Activated CD8-positive, alpha-beta T cell treated with anti-CD3 and anti-CD28 coated beads for 36 hours (primary cell): Measurements from ENCODE around the gene BHLHE23. TPM values are rescaled to one million over a fixed set of nuclear protein-coding genes. Genes with fewer than 3 reads are reported as not detected.

ENCODE experiments used
- ATAC-seq: fragments of 200-7000 bp; cut with Tn5 transposase; one replicate; pipeline ENCODE4 v1.10.0; 2021; ENCODE audit warnings: mild to moderate bottlenecking, moderate library complexity
- CTCF ChIA-PET: fragments of 350-600 bp; sonication (Branson Sonifier 250); formaldehyde crosslinking; loops from one replicate; lab custom pipeline; 2021; ENCODE audit warnings: antibody characterized with exemption; lab: Charles Lee
- POLR2A ChIA-PET: fragments of 350-600 bp; sonication (Branson Sonifier 250); formaldehyde crosslinking; loops from one replicate; lab custom pipeline; 2021; ENCODE audit warnings: antibody characterized with exemption; lab: Charles Lee
- DNase-seq: peaks from one replicate; pipeline ENCODE4 v3.0.0-alpha.2; 2020
- H3K27ac Mint-ChIP-seq: one replicate; pipeline ENCODE4 v1.8.0; 2021; ENCODE audit warnings: mild to moderate bottlenecking, mixed read lengths
- H3K27me3 Mint-ChIP-seq: one replicate; pipeline ENCODE4 v1.8.0; 2021; ENCODE audit warnings: mixed read lengths
- H3K36me3 Mint-ChIP-seq: one replicate; pipeline ENCODE4 v1.8.0; 2021; ENCODE audit warnings: low read depth, mixed read lengths
- H3K4me1 Mint-ChIP-seq: one replicate; pipeline ENCODE4 v1.8.0; 2021; ENCODE audit warnings: low read depth, mixed read lengths
- H3K4me3 Mint-ChIP-seq: one replicate; pipeline ENCODE4 v1.8.0; 2021; ENCODE audit warnings: mild to moderate bottlenecking, moderate library complexity, mixed read lengths
- H3K9me3 Mint-ChIP-seq: one replicate; pipeline ENCODE4 v1.8.0; 2021; ENCODE audit warnings: mixed read lengths
- CTCF ChIP-seq: fragments of 200-600 bp; IDR thresholded peaks from one replicate; pipeline ENCODE4 v1.8.0; 2022; ENCODE audit warnings: antibody characterized with exemption, mild to moderate bottlenecking
- intact Hi-C: fragments of 100-400 bp; cut with micrococcal nuclease; formaldehyde crosslinking; loops from one replicate; pipeline ENCODE4 v1.10.0; 2022
- total RNA-seq, 2 experiments: library from RNA; stranded (reverse); gene quantifications; one replicate each; pipeline ENCODE4 v1.2.3, GENCODE V29; 2021

BHLHE23 gene
- total RNA-seq, 2 experiments from 2014 or later = not detected

- POLR2A ChIA-PET = no interaction called here
- no peaks in the 10 kb centered on the region for H3K4me1 Mint-ChIP-seq
- peaks cover 15% of the 10 kb centered on the region for H3K9me3 Mint-ChIP-seq
- H3K4me3 Mint-ChIP-seq = no peak overlapping the region
- ATAC-seq = no peak
- CTCF ChIA-PET = no interaction called here
- peaks cover 19% of the 10 kb centered on the region for H3K27me3 Mint-ChIP-seq
- no peak for TF ChIP-seq CTCF
- H3K27ac Mint-ChIP-seq = no peak overlapping the region
- DNase-seq = no peak
- intact Hi-C loops = no loop called here
- peaks cover 2% of the 10 kb centered on the region for H3K36me3 Mint-ChIP-seq
Observed at GRCh38 chr20:63017826-63018411, 11.2 kb upstream of the BHLHE23 start.

- Mint-ChIP-seq H3K4me1 (no peaks in the 10 kb centered on the region), H3K36me3 (peaks cover 2% of the 10 kb centered on the region)
- ATAC-seq = no peak
Observed at GRCh38 chr20:63017076-63017825, 10.5 kb upstream of the BHLHE23 start.

GRCh38 chr20:63016514-63017075, 9.8 kb upstream of the BHLHE23 start:
- peaks cover 19% of the 10 kb centered on the region for H3K9me3 Mint-ChIP-seq
- ChIA-PET CTCF (no interaction called here), POLR2A (no interaction called here)
- H3K27me3 Mint-ChIP-seq = peaks cover 20% of the 10 kb centered on the region
- no peak overlapping the region for H3K27ac Mint-ChIP-seq
- ATAC-seq = no peak
- no peak for DNase-seq
- H3K4me3 Mint-ChIP-seq = no peak overlapping the region
- H3K4me1 Mint-ChIP-seq = no peaks in the 10 kb centered on the region
- H3K36me3 Mint-ChIP-seq = peaks cover 2% of the 10 kb centered on the region
- TF ChIP-seq CTCF = no peak
- intact Hi-C loops = no loop called here

More at GRCh38 chr20:63017076-63017825, 10.5 kb upstream of the BHLHE23 start:
- Mint-ChIP-seq H3K27ac (no peak overlapping the region), H3K27me3 (peaks cover 20% of the 10 kb centered on the region), H3K4me3 (no peak overlapping the region), H3K9me3 (peaks cover 19% of the 10 kb centered on the region)
- TF ChIP-seq CTCF = no peak
- CTCF ChIA-PET = no interaction called here
- intact Hi-C loops = no loop called here
- POLR2A ChIA-PET = no interaction called here
- DNase-seq = no peak

- intact Hi-C loops = no loop called here
- Mint-ChIP-seq H3K27me3 (peaks cover 20% of the 10 kb centered on the region), H3K27ac (no peak overlapping the region), H3K9me3 (peaks cover 19% of the 10 kb centered on the region), H3K4me1 (peaks cover 4% of the 10 kb centered on the region), H3K36me3 (peaks cover 2% of the 10 kb centered on the region), H3K4me3 (no peak overlapping the region)
- ATAC-seq (no peak), DNase-seq (no peak)
- ChIA-PET CTCF (interaction anchor here (1.2 kb wide), 1 partner anchor 117 kb away, joined by 3 read pairs; no protein-coding TSS in a partner anchor), POLR2A (interaction anchor here (0.6 to 1.1 kb wide), 2 partner anchors 67 to 68 kb away, joined by 3 read pairs; no protein-coding TSS in a partner anchor)
- no peak for TF ChIP-seq CTCF
Observed at GRCh38 chr20:63015662-63016361, 9.0 kb upstream of the BHLHE23 start.
